Stimulated activated naive CD8-positive, alpha-beta T cell treated with anti-CD3 and anti-CD28 coated beads, Interleukin-15, amount 100 ng/mL, for 72 hours (primary cell): Measurements from ENCODE around the gene SOX6.

Experiments
- ATAC-seq: fragments of 150-1000 bp; cut with Tn5 transposase; 2 replicates; pipeline ENCODE4 v1.10.0; 2021; ENCODE audit warnings: mild to moderate bottlenecking, moderate library complexity
- DNase-seq, 2 donors: peaks; one replicate each; pipeline ENCODE4 v3.0.0; 2021 to 2022
- H3K27ac Mint-ChIP-seq, 2 donors: one replicate each; pipeline ENCODE4 v1.8.0; 2022; ENCODE audit warnings: mild to moderate bottlenecking in 2 of 2, mixed read lengths in 2 of 2, moderate library complexity in 2 of 2
- H3K27me3 Mint-ChIP-seq: one replicate; pipeline ENCODE4 v1.8.0; 2022; ENCODE audit warnings: mixed read lengths
- H3K4me1 Mint-ChIP-seq: one replicate; pipeline ENCODE4 v1.8.0; 2022; ENCODE audit warnings: mild to moderate bottlenecking, mixed read lengths
- H3K4me3 Mint-ChIP-seq, 2 donors: one replicate each; pipeline ENCODE4 v1.8.0; 2022; ENCODE audit warnings: mild to moderate bottlenecking in 2 of 2, mixed read lengths in 2 of 2, moderate library complexity in 1 of 2
- H3K9me3 Mint-ChIP-seq, 2 donors: one replicate each; pipeline ENCODE4 v1.8.0; 2022; ENCODE audit warnings: mixed read lengths in 2 of 2

The SOX6 gene

GRCh38 chr11:16001044-16001568, 355.2 kb downstream of the SOX6 start:
- no peak overlapping the region for H3K4me3 Mint-ChIP-seq
- no peaks in the 10 kb centered on the region for H3K9me3 Mint-ChIP-seq

GRCh38 chr11:16000065-16000464, 356.3 kb downstream of the SOX6 start:
- DNase-seq (no peak), ATAC-seq (no peak)
- Mint-ChIP-seq H3K27ac (no peak overlapping the region), H3K4me1 (no peaks in the 10 kb centered on the region), H3K4me3 (no peak overlapping the region), H3K27me3 (no peaks in the 10 kb centered on the region), H3K9me3 (no peaks in the 10 kb centered on the region)

More at GRCh38 chr11:16001044-16001568, 355.2 kb downstream of the SOX6 start:
- no peak for ATAC-seq
- no peaks in the 10 kb centered on the region for H3K4me1 Mint-ChIP-seq
- H3K27ac Mint-ChIP-seq = no peak overlapping the region
- no peaks in the 10 kb centered on the region for H3K27me3 Mint-ChIP-seq
- no peak for DNase-seq

GRCh38 chr11:15993345-15993744, 363.0 kb downstream of the SOX6 start:
- Mint-ChIP-seq H3K4me3 (no peak overlapping the region), H3K27me3 (no peaks in the 10 kb centered on the region), H3K9me3 (no peaks in the 10 kb centered on the region), H3K27ac (no peak overlapping the region), H3K4me1 (no peaks in the 10 kb centered on the region)
- DNase-seq = no peak
- ATAC-seq = no peak

GRCh38 chr11:15991215-15991614, 365.1 kb downstream of the SOX6 start:
- H3K4me3 Mint-ChIP-seq = no peak overlapping the region
- no peak overlapping the region for H3K27ac Mint-ChIP-seq
- DNase-seq = no peak
- no peaks in the 10 kb centered on the region for H3K4me1 Mint-ChIP-seq
- H3K27me3 Mint-ChIP-seq = no peaks in the 10 kb centered on the region
- ATAC-seq = no peak
- no peaks in the 10 kb centered on the region for H3K9me3 Mint-ChIP-seq

GRCh38 chr11:15989685-15990084, 366.7 kb downstream of the SOX6 start:
- DNase-seq (no peak), ATAC-seq (no peak)
- Mint-ChIP-seq H3K27me3 (no peaks in the 10 kb centered on the region), H3K27ac (no peak overlapping the region), H3K4me3 (no peak overlapping the region), H3K4me1 (no peaks in the 10 kb centered on the region), H3K9me3 (no peaks in the 10 kb centered on the region)

GRCh38 chr11:15988693-15989231, 367.6 kb downstream of the SOX6 start:
- no peaks in the 10 kb centered on the region for H3K9me3 Mint-ChIP-seq
- H3K27me3 Mint-ChIP-seq = no peaks in the 10 kb centered on the region
- H3K4me3 Mint-ChIP-seq = no peak overlapping the region
- DNase-seq = no peak
- ATAC-seq = no peak
- no peaks in the 10 kb centered on the region for H3K4me1 Mint-ChIP-seq
- H3K27ac Mint-ChIP-seq = no peak overlapping the region

GRCh38 chr11:15988016-15988550, 368.3 kb downstream of the SOX6 start:
- H3K4me3 Mint-ChIP-seq = no peak overlapping the region
- DNase-seq = no peak
- H3K4me1 Mint-ChIP-seq = no peaks in the 10 kb centered on the region
- no peaks in the 10 kb centered on the region for H3K9me3 Mint-ChIP-seq
- ATAC-seq = no peak
- H3K27me3 Mint-ChIP-seq = no peaks in the 10 kb centered on the region
- H3K27ac Mint-ChIP-seq = no peak overlapping the region

- Mint-ChIP-seq H3K27ac (no peak overlapping the region), H3K4me3 (no peak overlapping the region), H3K9me3 (no peaks in the 10 kb centered on the region), H3K4me1 (no peaks in the 10 kb centered on the region), H3K27me3 (no peaks in the 10 kb centered on the region)
- no peak for ATAC-seq
- DNase-seq = no peak
Measured at GRCh38 chr11:15987046-15987445, 369.3 kb downstream of the SOX6 start.

- no peaks in the 10 kb centered on the region for H3K9me3 Mint-ChIP-seq
- H3K27me3 Mint-ChIP-seq = no peaks in the 10 kb centered on the region
- DNase-seq (no peak), ATAC-seq (no peak)
- H3K4me3 Mint-ChIP-seq = no peak overlapping the region
- no peaks in the 10 kb centered on the region for H3K4me1 Mint-ChIP-seq
- no peak overlapping the region for H3K27ac Mint-ChIP-seq
Measured at GRCh38 chr11:15985860-15986139, 370.5 kb downstream of the SOX6 start.

- no peak overlapping the region for H3K4me3 Mint-ChIP-seq
- H3K4me1 Mint-ChIP-seq = no peaks in the 10 kb centered on the region
- no peak for DNase-seq
- no peak overlapping the region for H3K27ac Mint-ChIP-seq
- no peaks in the 10 kb centered on the region for H3K9me3 Mint-ChIP-seq
- H3K27me3 Mint-ChIP-seq = no peaks in the 10 kb centered on the region
- no peak for ATAC-seq
Measured at GRCh38 chr11:15985127-15985859, 371.1 kb downstream of the SOX6 start.

- Mint-ChIP-seq H3K27ac (no peak overlapping the region), H3K27me3 (no peaks in the 10 kb centered on the region)
- no peak for ATAC-seq
Measured at GRCh38 chr11:15981292-15981691, 375.1 kb downstream of the SOX6 start.

GRCh38 chr11:15977116-15977515, 379.2 kb downstream of the SOX6 start:
- no peak overlapping the region for H3K27ac Mint-ChIP-seq
- ATAC-seq = no peak

More at GRCh38 chr11:15981292-15981691, 375.1 kb downstream of the SOX6 start:
- H3K4me3 Mint-ChIP-seq = no peak overlapping the region
- H3K9me3 Mint-ChIP-seq = no peaks in the 10 kb centered on the region
- DNase-seq = no peak
- no peaks in the 10 kb centered on the region for H3K4me1 Mint-ChIP-seq

GRCh38 chr11:15976433-15977045, 379.8 kb downstream of the SOX6 start:
- no peaks in the 10 kb centered on the region for H3K9me3 Mint-ChIP-seq
- ATAC-seq (no peak), DNase-seq (no peak)
- H3K27ac Mint-ChIP-seq = no peak overlapping the region
- no peak overlapping the region for H3K4me3 Mint-ChIP-seq
- no peaks in the 10 kb centered on the region for H3K27me3 Mint-ChIP-seq
- no peaks in the 10 kb centered on the region for H3K4me1 Mint-ChIP-seq

More at GRCh38 chr11:15977116-15977515, 379.2 kb downstream of the SOX6 start:
- DNase-seq = no peak
- Mint-ChIP-seq H3K9me3 (no peaks in the 10 kb centered on the region), H3K27me3 (no peaks in the 10 kb centered on the region), H3K4me3 (no peak overlapping the region), H3K4me1 (no peaks in the 10 kb centered on the region)

- Mint-ChIP-seq H3K27ac (no peak overlapping the region), H3K27me3 (no peaks in the 10 kb centered on the region), H3K4me3 (no peak overlapping the region), H3K4me1 (no peaks in the 10 kb centered on the region), H3K9me3 (no peaks in the 10 kb centered on the region)
- ATAC-seq (no peak), DNase-seq (no peak)
Measured at GRCh38 chr11:15975742-15976141, 380.6 kb downstream of the SOX6 start.

GRCh38 chr11:15972838-15973237, 383.5 kb downstream of the SOX6 start:
- Mint-ChIP-seq H3K27me3 (no peaks in the 10 kb centered on the region), H3K4me3 (no peak overlapping the region), H3K27ac (no peak overlapping the region), H3K4me1 (no peaks in the 10 kb centered on the region), H3K9me3 (peaks cover 0 to 4% of the 10 kb centered on the region in 2 donors)
- DNase-seq (no peak), ATAC-seq (no peak)

GRCh38 chr11:15971215-15971546, 385.2 kb downstream of the SOX6 start:
- Mint-ChIP-seq H3K27me3 (no peaks in the 10 kb centered on the region), H3K27ac (no peak overlapping the region), H3K4me3 (no peak overlapping the region), H3K9me3 (peaks cover 0 to 4% of the 10 kb centered on the region in 2 donors), H3K4me1 (no peaks in the 10 kb centered on the region)
- ATAC-seq (no peak), DNase-seq (no peak)
